GM10248 (cell line): ENCODE data around the gene DYDC2.

ENCODE experiments used
- CTCF ChIA-PET: fragments of 300-600 bp; sonication (Branson Sonifier 250); formaldehyde crosslinking; extraction: SDS; loops from one replicate; lab custom pipeline; 2021; ENCODE audit warnings: antibody characterized with exemption; lab: Yijun Ruan, JAX
- POLR2A ChIA-PET: fragments of 350-650 bp; sonication (Branson Sonifier 250); formaldehyde crosslinking; extraction: SDS; loops from one replicate; lab custom pipeline; 2020; ENCODE audit warnings: antibody characterized with exemption; lab: Yijun Ruan, JAX
- DNase-seq: peaks from one replicate; pipeline ENCODE4 v3.0.0; 2012; ENCODE audit errors: extremely low spot score
- CTCF ChIP-seq: IDR thresholded peaks from 2 replicates; pipeline ENCODE4 v1.5.1; 2012; ENCODE audit warnings: mild to moderate bottlenecking, low read depth; ENCODE audit errors: extremely low read depth, missing control alignments, control extremely low read depth

Gene DYDC2

GRCh38 chr10:80320377-80320776, 36.2 kb upstream of the DYDC2 start:
- POLR2A ChIA-PET: no interaction called here
- CTCF ChIA-PET: interaction anchor here (2.1 kb wide), 1 partner anchor 19 kb away, joined by 6 read pairs; no protein-coding TSS in a partner anchor
- no peak for DNase-seq
- no peak for TF ChIP-seq CTCF

DNA sequence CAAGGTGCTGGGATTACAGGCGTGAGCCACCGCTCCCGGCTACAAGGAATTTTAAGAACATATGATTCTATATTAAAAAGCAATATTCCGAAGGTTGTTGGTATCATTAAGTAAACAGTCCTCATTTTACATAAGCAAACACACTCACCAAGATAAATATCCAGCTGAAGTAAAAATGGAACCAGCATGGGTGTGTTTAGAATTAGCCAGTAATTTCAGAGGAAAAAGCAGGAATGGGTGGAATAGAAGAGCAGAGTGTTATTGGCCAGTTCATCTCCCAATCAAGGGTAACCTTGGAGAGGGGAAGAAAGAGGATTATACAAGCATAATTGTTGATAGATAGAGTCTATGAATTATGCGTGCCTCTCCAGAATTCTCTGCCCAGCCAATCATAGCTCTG, 35.4 kb upstream of the DYDC2 start:
- no peak for TF ChIP-seq CTCF
- CTCF ChIA-PET: interaction anchor here (1.5 to 2.1 kb wide), 2 partner anchors 12 to 19 kb away, joined by 6 read pairs; no protein-coding TSS in a partner anchor
- no peak for DNase-seq
- POLR2A ChIA-PET: no interaction called here

DNA sequence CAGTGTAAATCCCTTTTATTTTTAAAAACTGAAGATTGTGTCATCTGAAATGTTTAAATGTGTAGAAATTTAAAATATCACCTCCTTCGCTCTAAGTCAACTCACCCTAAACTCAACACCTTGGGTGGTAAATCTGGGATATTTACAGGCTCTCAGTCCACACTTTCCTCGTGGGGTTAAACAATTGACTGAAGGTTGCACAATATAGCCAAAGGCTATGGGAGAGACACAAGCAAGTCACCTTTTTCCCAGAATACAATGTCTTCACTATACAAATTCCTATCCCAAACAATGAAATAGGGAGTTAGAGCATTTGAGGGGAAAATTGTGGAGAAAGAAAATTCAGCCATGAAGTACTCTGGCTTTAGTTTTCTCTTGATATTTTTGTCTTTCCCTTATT, 34.4 kb upstream of the DYDC2 start:
- ChIA-PET CTCF (interaction anchor here (1.5 to 2.1 kb wide), 2 partner anchors 11 to 20 kb away, joined by 6 read pairs; no protein-coding TSS in a partner anchor), POLR2A (no interaction called here)
- no peak for TF ChIP-seq CTCF
- no peak for DNase-seq

- CTCF ChIA-PET: interaction anchor here (2.1 kb wide), 1 partner anchor 21 kb away, joined by 6 read pairs; no protein-coding TSS in a partner anchor
Measured at GRCh38 chr10:80322711-80323110, 33.9 kb upstream of the DYDC2 start.

GRCh38 chr10:80323311-80323710, 33.3 kb upstream of the DYDC2 start:
- ChIA-PET CTCF (no interaction called here), POLR2A (no interaction called here)
- DNase-seq: no peak
- TF ChIP-seq CTCF: no peak

More at GRCh38 chr10:80322711-80323110, 33.9 kb upstream of the DYDC2 start:
- POLR2A ChIA-PET: no interaction called here
- DNase-seq: no peak
- TF ChIP-seq CTCF: no peak

DNA sequence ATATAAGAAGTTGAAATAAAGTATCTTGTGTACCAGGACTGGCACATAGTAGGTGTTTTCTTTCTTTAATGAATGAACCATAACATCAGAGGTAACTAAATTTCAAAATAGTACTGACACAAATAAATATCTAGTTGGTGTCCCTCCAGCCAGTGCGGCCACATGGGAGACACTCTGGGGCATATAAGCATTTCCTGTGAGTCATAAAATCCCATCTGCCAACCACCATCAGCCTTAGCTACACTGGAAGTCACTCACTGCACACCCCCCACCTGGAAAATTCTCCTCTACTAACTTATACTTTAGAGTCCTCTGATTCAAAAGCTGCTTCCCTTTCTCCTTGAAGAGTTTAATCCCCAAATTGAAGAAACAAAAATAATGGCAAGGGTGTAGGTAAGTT, 32.5 kb upstream of the DYDC2 start:
- ChIA-PET POLR2A (no interaction called here), CTCF (no interaction called here)
- no peak for DNase-seq

More for the DNA sequence above, 32.5 kb upstream of the DYDC2 start:
- no peak for TF ChIP-seq CTCF
